Transverse colon (tissue), 4 donors: ENCODE data around the gene LAMC1.

Experiments
- CTCF ChIP-seq, 5 experiments: fragments of 200-600 bp in 3 of 5; fragments of 450-650 bp in 2 of 5; sonication (generic) in 3 of 5; IDR thresholded peaks; 1 replicate in 2 of 5; 2 replicates in 3 of 5; pipeline ENCODE4 v1.5.1; 2016 to 2017; ENCODE audit warnings: antibody characterized with exemption in 5 of 5, inconsistent platforms in 3 of 5, mild to moderate bottlenecking in 2 of 5, moderate library complexity in 1 of 5
- POLR2A ChIP-seq: fragments of 450-650 bp; IDR thresholded peaks from one replicate; pipeline ENCODE4 v1.6.1; 2016; ENCODE audit warnings: antibody characterized with exemption, mild to moderate bottlenecking, moderate library complexity
- POLR2AphosphoS5 ChIP-seq, 3 donors: sonication (generic); formaldehyde crosslinking; IDR thresholded peaks; one replicate each; pipeline ENCODE4 v1.6.1; 2016; ENCODE audit warnings: antibody characterized with exemption in 3 of 3

DNA sequence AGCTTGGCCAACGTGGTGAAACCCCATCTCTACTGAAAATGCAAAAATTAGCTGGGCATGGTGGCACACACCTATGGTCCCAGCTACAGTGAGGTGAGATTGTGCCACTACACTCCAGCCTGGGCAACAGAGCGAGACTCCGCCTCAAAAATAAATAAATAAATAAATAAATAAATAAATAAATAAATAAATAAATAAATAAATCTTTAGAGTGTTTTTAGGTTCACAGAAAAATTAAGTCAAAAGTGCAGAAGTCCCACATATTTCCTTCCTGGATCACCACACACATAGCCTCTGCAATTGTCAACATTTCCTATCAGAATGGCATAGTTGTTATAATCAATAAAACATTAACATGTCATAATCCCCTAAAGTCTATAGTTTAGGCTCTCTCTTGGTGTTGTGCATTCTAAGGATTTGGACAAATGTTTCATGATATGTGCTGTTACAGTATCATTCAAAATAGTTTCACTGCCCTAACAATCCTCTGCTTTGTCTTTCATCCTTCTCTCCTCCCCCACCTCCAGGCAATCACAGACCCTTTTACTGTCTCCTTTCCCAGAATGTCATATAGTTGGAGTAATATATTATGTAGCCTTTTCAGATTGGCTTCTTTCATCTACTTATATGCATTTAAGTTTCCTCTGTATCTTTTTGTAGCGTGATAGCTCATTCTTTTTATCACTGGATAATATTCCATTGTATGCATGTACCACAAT, 58.3 kb downstream of the LAMC1 start:
- TF ChIP-seq CTCF (IDR thresholded peaks at IDR 0.05) (no peak), POLR2A (no peak), POLR2AphosphoS5 (IDR thresholded peaks at IDR 0.05) (no peak)
